Measurements from ENCODE around the gene MRPL58.

MRPL58 gene

GRCh38 chr17:75031972-75032719, 19.7 kb downstream of the MRPL58 start:
- TF ChIP-seq, protein P1, sequence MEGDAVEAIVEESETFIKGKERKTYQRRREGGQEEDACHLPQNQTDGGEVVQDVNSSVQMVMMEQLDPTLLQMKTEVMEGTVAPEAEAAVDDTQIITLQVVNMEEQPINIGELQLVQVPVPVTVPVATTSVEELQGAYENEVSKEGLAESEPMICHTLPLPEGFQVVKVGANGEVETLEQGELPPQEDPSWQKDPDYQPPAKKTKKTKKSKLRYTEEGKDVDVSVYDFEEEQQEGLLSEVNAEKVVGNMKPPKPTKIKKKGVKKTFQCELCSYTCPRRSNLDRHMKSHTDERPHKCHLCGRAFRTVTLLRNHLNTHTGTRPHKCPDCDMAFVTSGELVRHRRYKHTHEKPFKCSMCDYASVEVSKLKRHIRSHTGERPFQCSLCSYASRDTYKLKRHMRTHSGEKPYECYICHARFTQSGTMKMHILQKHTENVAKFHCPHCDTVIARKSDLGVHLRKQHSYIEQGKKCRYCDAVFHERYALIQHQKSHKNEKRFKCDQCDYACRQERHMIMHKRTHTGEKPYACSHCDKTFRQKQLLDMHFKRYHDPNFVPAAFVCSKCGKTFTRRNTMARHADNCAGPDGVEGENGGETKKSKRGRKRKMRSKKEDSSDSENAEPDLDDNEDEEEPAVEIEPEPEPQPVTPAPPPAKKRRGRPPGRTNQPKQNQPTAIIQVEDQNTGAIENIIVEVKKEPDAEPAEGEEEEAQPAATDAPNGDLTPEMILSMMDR (IDR thresholded peaks at IDR 0.05), result no peak

DNA sequence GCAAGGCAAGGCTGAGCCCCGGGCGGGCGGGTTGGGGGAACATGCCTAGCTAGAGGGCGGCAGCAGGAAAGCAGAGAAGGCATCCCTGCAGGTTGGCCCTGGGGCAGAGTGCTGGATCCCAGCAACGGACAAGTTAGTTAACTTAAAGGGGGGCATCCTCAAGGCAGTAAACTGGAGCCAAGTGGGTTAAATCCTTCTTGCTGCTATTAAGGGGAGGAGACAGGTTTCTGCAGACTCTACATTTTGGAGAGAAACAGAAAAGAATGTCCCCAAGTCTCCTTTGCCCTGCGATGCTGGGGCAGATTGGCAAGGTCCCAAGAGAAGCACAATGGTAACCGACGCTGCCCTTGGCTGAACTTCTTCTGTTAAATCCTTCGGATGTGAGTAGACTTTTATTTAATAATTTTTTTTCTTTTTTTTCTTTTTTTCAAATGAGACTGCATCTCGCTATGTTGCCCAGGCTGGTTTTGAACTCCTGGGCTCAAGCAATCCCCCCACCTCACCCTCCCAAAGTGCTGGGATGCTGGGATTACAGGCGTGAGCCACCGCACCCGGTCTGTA, 20.3 kb downstream of the MRPL58 start:
- TF ChIP-seq, protein P1 (IDR thresholded peaks at IDR 0.05), result no peak

- TF ChIP-seq, protein P1 (IDR thresholded peaks at IDR 0.05), result no peak
Measured at GRCh38 chr17:75033346-75034235, 21.1 kb downstream of the MRPL58 start.

DNA sequence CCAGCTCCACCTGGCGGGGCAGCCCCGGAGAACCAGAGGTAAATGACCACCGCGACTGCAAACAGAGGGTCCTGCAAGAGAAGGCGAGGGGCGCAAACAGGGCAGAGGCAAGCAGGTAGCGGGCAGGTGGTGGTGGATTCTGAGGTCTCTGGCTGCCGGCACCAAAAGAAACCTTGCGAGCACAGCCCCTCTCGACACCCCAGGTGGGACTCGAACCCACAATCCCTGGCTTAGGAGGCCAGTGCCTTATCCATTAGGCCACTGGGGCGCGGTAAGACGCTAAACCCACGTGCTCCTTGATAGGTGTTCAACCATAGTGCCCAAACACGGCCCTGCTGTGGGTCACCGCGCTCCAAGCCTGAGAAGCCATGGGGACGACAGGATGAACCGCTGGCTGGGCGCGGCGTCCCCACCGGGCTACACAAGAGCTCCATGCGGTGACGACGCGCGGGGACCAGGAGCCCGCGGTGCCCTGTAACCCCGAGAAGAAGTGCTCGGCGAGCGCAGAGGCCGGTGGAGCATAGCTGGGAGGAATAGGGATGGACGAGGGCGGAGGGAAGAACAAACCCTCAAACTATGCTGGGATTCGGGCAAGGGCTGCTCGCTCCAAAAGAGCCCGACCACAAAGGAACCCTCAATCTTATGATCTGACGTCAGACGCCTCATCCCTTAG, 21.9 kb downstream of the MRPL58 start:
- TF ChIP-seq, protein P1 (IDR thresholded peaks at IDR 0.05), result no peak

DNA sequence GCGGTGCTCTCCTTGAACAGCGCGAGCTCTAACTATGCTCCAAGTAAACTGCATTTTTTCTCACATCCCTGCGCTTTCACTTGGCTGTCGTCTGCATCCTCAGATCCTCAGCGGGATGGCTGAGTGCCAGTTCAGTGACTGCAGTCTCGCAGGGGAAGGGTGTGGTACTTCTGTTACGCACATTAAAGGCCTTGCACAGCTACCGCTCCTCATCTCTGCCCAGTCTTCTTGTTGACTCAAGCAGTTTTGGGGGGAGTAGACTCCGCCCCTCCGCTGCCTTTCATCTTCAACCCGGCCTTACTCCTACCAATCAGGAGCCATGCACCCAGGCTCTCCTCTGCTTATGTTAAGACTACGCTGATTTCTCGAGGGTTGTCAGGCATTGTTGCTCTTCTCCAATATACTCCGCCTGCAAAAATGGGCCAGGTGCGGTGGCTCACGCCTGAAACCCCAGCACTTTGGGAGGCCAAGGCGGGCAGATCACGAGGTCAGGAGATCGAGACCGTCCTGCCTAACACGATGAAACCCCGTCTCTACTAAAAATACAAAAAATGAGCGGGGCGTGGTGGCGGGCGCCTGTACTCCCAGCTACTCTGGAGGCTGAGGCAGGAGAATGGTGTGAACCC, 24.3 kb downstream of the MRPL58 start:
- TF ChIP-seq, protein P1 (IDR thresholded peaks at IDR 0.05), result no peak

- TF ChIP-seq, protein P1 (IDR thresholded peaks at IDR 0.05), result no peak
Measured at GRCh38 chr17:75039238-75039637, 26.8 kb downstream of the MRPL58 start.
